ENCODE measurements around the gene UBE2D1. TPM values are rescaled to one million over a fixed set of nuclear protein-coding genes. Genes with fewer than 3 reads are reported as not detected.

Gene UBE2D1
- total and polyA plus RNA-seq, 2 of the 4 experiments (the other 2 are of a cell fraction) = 9.1 to 9.7 TPM

DNA sequence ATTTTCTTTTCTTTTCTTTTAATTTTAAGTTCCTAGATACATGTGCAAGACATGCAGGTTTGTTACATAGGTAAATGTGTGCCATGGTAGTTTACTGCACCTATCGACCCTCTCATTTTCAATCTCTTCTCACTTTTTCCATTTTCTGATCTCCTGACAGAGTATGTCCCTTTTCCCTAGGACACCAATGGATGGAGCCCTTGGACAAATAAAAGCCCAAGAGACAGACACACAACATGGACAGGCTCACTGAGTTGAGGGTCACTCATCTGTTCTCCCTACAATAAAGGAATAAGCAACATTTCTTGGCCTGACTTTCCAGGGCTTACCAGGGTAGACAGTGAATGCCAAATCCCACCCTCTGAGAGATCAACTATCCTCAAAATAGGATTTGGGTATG, 15.2 kb upstream of the UBE2D1 start:
- Histone ChIP-seq H3K4me3 (ENCODE audit: insufficient read depth, low read depth, low read length) (no peak overlapping the region), H3K79me1 (ENCODE audit: low read depth in 1 of 2, low read length in 2 of 2) (no peaks in the 10 kb centered on the region), H2BK15ac (ENCODE audit: low read depth, low read length) (no peak overlapping the region), H3K23ac (ENCODE audit: low read depth, low read length) (no peak overlapping the region), H3K4ac (ENCODE audit: low read depth, low read length) (no peak overlapping the region), H2AK5ac (ENCODE audit: low read depth, low read length) (no peak overlapping the region), H3K9me1 (ENCODE audit: insufficient read depth, low read length) (no peaks in the 10 kb centered on the region), H3K4me1 (ENCODE audit: control insufficient read depth, insufficient read depth, low read length) (no peaks in the 10 kb centered on the region), H2BK5ac (ENCODE audit: low read depth, low read length, poor library complexity, severe bottlenecking) (no peak overlapping the region), H4K91ac (ENCODE audit: insufficient read depth, low read depth, low read length) (no peak overlapping the region), H3K9me3 (ENCODE audit: control insufficient read depth, insufficient read depth, low read length) (no peaks in the 10 kb centered on the region), H2AK9ac (replicated peaks; ENCODE audit: low read depth, low read length, poor library complexity) (no peak overlapping the region), H4K8ac (ENCODE audit: low read depth in 2 of 2, low read length in 2 of 2) (no peak overlapping the region), H2AFZ (replicated peaks; ENCODE audit: low read length, poor library complexity) (no peak overlapping the region), H3K56ac (ENCODE audit: extremely low read depth, insufficient read depth, low read length) (no peak overlapping the region), H3K36me3 (ENCODE audit: control insufficient read depth, insufficient read depth, low read length) (no peaks in the 10 kb centered on the region), H3K9ac (ENCODE audit: low read depth, low read length) (no peak overlapping the region), H4K20me1 (ENCODE audit: insufficient read depth, low read length) (no peaks in the 10 kb centered on the region), H3K4me2 (ENCODE audit: low read depth, low read length) (no peak overlapping the region), H2BK20ac (ENCODE audit: low read depth, low read length) (no peak overlapping the region), H3K27ac (ENCODE audit: insufficient read depth, low read length) (no peak overlapping the region), H3K27me3 (ENCODE audit: control insufficient read depth, insufficient read depth, low read length) (no peaks in the 10 kb centered on the region), H3K14ac (replicated peaks; ENCODE audit: low read depth, low read length) (no peak overlapping the region), H2BK120ac (ENCODE audit: low read depth, low read length) (no peak overlapping the region), H4K5ac (ENCODE audit: low read depth, low read length) (no peak overlapping the region), H3K18ac (ENCODE audit: low read depth, low read length) (no peak overlapping the region)
- DNase-seq (no peak), ATAC-seq (ENCODE audit: low read depth) (no peak)
- CTCF ChIA-PET = no interaction called here
- dilution Hi-C loops (cut with HindIII; ENCODE audit: low sequenced_read_pairs, unreplicated experiment) = loop anchor here (25.0 kb wide), 1 partner anchor 132 kb away; no protein-coding TSS in a partner anchor
- POLR2A ChIA-PET (ENCODE audit: unreplicated experiment) = no interaction called here
- WGBS, 2 experiments (ENCODE audit: extremely low coverage in 2 of 2, insufficient read length in 1 of 2) = no CpG with 5 or more reads among the region's 1 CpG
- no peak for TF ChIP-seq MAFK (IDR thresholded peaks at IDR 0.05; ENCODE audit: low read depth, low read length)
- no peak for TF ChIP-seq MAZ (IDR thresholded peaks at IDR 0.05; ENCODE audit: borderline replicate concordance, low read depth, low read length)
- no peak for TF ChIP-seq FOS (IDR thresholded peaks at IDR 0.05; ENCODE audit: low read depth, low read length)
- TF ChIP-seq CEBPB (IDR thresholded peaks at IDR 0.05; ENCODE audit: low read depth, low read length) = no peak
- no peak for TF ChIP-seq SMC3 (IDR thresholded peaks at IDR 0.05; ENCODE audit: low read depth, low read length)
- TF ChIP-seq POLR2A (IDR thresholded peaks at IDR 0.05; ENCODE audit: low read depth, low read length) = no peak
- no peak for TF ChIP-seq MXI1 (IDR thresholded peaks at IDR 0.05; ENCODE audit: borderline replicate concordance, low read depth, low read length)
- intact Hi-C loops (cut with micrococcal nuclease) = no loop called here
- in situ Hi-C loops (cut with MboI; ENCODE audit: low sequenced_read_pairs) = no loop called here
- BruUV-seq (replicated peaks) = no TSS peak
